Head of caudate nucleus (tissue), 42 donors: ENCODE results near the gene ZNF831.

ENCODE experiments used
- DNase-seq, 42 donors: peaks; one replicate each; pipeline versions ENCODE4 v3.0.0 to v3.0.0-alpha.2; 2020 to 2021; ENCODE audit warnings: mixed read lengths in 7 of 42
- intact Hi-C: fragments of 100-400 bp; cut with DNase I; formaldehyde crosslinking; loops from one replicate; pipeline ENCODE4 v1.15.0; 2022

ZNF831 gene

GRCh38 chr20:59153355-59153681 lies 10.3 kb upstream of the ZNF831 start:
- DNase-seq = peak; percentile 44 to 93 (median 82)
- intact Hi-C loops = no loop called here

GRCh38 chr20:59153832-59154231 lies 9.8 kb upstream of the ZNF831 start:
- intact Hi-C loops = no loop called here

GRCh38 chr20:59154317-59155013 lies 9.2 kb upstream of the ZNF831 start:
- intact Hi-C loops = no loop called here
- no peak for DNase-seq

More at GRCh38 chr20:59153832-59154231, 9.8 kb upstream of the ZNF831 start:
- no peak for DNase-seq

- intact Hi-C loops = no loop called here
- no peak for DNase-seq
Measured at GRCh38 chr20:59157064-59157463, 6.6 kb upstream of the ZNF831 start.

GRCh38 chr20:59157531-59157930 lies 6.1 kb upstream of the ZNF831 start:
- intact Hi-C loops = no loop called here
- no peak for DNase-seq

- intact Hi-C loops = no loop called here
- DNase-seq = no peak
Measured at GRCh38 chr20:59157961-59158541, 5.6 kb upstream of the ZNF831 start.

- DNase-seq = no peak
- intact Hi-C loops = no loop called here
Measured at GRCh38 chr20:59158673-59159072, 4.9 kb upstream of the ZNF831 start.

- no peak for DNase-seq
- intact Hi-C loops = no loop called here
Measured at GRCh38 chr20:59159091-59159490, 4.5 kb upstream of the ZNF831 start.

- intact Hi-C loops = no loop called here
- DNase-seq = peak in 1 of 42 donors; percentile 8
Measured at GRCh38 chr20:59159493-59160376, 3.9 kb upstream of the ZNF831 start.

- DNase-seq = no peak
- intact Hi-C loops = no loop called here
Measured at GRCh38 chr20:59160389-59161115, 3.1 kb upstream of the ZNF831 start.

- no peak for DNase-seq
- intact Hi-C loops = no loop called here
Measured at GRCh38 chr20:59161721-59162120, 1.9 kb upstream of the ZNF831 start.

GRCh38 chr20:59164686-59165391 lies 1.2 kb downstream of the ZNF831 start:
- no peak for DNase-seq
- intact Hi-C loops = no loop called here

GRCh38 chr20:59165396-59165795 lies 1.8 kb downstream of the ZNF831 start:
- intact Hi-C loops = no loop called here
- no peak for DNase-seq

- DNase-seq = no peak
- intact Hi-C loops = no loop called here
Measured at GRCh38 chr20:59165891-59166709, 2.5 kb downstream of the ZNF831 start.

GRCh38 chr20:59170406-59171349 lies 7.1 kb downstream of the ZNF831 start:
- no peak for DNase-seq
- intact Hi-C loops = no loop called here

GRCh38 chr20:59171986-59172385 lies 8.4 kb downstream of the ZNF831 start:
- DNase-seq = no peak

GRCh38 chr20:59173938-59174491 lies 10.4 kb downstream of the ZNF831 start:
- intact Hi-C loops = no loop called here
- no peak for DNase-seq

More at GRCh38 chr20:59171986-59172385, 8.4 kb downstream of the ZNF831 start:
- intact Hi-C loops = no loop called here
